Muscle of arm (tissue), 12 donors: ENCODE results near the gene CERK. TPM values are rescaled to one million over a fixed set of nuclear protein-coding genes. Genes with fewer than 3 reads are reported as not detected.
"Not testable (repeated sequence)": the region's sequence is repeated elsewhere in the genome, so short reads cannot be mapped to it uniquely, and the experiment has no call there.

ENCODE experiments used
- DNase-seq: peaks from one replicate; pipeline ENCODE4 v3.0.0-alpha.2; 2013
- polyA plus RNA-seq, 12 donors: library from polyadenylated mRNA; unstranded; fragments of 120-200 nt; gene quantifications; one replicate each; pipeline ENCODE4 v1.2.1, GENCODE V29; 2013; ENCODE audit not compliant: insufficient read length in 12 of 12

Gene CERK
- polyA plus RNA-seq, 12 donors: 18.1 to 33.1 (median 22.2) TPM; not detected in 1

DNA sequence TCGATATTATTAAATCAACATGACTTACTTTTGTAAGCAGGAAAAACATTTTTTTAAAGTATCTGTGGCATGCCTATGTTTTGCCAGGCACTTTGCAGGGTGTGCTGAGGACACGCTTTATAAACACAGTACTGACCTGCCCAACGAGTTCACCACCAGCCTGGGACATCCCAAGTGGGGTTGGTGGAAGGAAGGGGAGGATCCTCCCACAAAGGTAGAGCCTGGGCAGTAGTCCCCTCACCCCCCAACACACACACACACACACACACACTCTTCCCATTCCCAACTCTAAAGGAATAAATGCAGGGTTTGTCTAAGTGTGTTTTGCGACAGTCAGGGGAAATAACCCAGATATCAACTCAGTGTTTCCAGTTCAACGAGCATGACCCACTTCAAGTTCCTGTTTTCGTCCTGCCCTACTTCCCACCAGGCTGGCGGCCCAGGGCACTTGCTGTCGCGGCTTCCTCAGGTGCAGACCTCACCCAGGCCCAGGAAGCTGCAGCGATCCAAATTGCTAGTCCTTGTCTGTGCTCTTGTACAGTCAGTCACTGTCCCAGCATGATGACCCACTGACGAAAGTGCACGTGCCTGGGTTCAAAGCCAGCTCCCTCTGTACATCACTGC lies 3.1 kb downstream of the CERK start:
- DNase-seq: no peak

DNA sequence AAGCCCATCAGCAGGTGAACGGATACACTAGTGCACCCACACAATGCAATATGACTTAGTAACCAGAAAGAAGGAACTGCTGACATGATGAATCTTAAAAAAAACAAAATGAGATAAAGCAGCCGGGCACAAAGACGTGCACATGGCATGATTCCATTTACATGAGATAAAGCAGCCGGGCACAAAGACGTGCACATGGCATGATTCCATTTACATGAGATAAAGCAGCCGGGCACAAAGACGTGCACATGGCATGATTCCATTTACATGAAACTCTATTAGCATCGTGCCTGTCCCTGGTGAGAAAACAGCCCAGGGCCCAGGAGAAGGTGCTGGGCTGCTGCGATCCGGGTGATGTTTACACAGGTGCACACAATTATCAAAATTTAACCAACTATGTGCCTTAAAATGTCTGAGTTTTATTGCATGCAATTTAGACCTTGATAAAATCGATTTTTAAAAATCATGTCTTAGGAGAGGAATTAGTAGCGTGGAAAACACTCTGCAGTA lies 3.8 kb downstream of the CERK start:
- DNase-seq: not testable (repeated sequence)

DNA sequence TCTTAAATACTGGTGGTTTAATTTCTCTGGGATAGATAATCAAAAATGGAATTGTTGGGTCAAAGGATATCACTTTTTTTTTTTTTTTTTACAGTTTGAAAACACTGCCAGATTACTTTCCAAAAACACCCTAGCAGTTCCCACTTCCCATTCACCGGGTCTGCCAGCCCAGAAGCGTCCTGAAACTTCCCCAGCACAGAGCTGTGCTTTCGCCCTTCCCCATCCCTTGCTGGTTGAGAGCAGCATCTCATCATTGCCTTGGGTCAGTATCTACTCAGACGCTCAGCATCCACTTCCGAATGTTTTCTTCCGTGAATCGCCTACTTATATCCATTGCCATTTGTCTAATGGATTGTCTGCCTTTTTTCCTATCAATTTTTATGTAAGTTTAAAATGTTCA lies 5.5 kb downstream of the CERK start:
- no peak for DNase-seq

DNA sequence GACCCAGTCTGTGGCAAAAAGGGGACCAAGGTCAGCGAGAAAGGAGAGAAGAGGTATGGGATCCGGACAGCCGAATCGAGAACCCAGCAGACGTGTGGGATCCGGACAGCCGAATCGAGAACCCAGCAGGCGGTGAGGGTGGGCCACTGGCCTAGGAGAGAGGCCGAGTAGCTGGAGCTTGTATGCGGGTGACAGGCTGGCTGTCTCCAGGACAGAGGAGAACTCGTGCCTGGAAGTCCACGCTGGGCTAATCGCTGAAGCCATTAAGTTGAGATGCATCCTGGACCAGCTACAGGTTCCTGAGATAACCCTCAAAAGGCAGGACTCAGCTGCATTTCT lies 6.0 kb downstream of the CERK start:
- no peak for DNase-seq

DNA sequence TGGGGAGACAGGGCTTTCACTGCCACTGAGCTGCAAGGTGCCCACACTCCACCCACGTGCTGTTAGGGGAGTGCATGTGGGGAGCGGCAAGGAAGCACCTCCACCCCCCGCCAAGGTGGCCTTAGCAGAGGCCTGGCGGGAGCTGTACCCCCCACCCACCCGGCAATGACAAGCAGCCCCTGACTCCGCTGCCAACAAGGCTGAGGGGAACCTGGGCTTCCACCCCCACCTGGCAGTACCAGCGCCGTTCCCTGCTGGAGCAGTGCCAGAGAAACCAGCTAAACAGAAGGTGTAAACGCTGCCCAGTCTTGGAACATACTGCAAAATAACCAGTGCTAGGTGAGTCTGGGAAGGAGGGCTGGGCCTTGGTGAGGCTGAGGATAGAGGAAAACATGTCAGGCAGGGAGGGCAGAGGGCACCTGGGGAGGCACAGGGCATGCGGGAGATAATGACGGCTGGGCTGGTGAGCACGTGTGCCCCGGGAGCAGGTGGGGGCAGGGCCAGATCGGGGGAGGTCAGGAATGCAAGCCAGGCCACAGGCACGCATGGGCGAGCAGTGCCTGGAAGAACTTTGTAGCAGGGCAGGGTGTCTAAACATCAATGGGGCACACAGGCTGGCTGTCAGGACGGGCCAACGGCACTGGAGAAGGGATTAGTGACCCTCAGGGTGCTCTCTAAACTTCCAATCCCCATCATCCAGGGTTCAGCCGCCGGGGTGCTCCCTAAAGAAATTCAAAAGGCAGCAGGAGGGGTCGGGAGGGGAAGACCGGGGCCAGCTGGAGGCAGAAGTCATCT lies 6.6 kb downstream of the CERK start:
- DNase-seq: no peak

DNA sequence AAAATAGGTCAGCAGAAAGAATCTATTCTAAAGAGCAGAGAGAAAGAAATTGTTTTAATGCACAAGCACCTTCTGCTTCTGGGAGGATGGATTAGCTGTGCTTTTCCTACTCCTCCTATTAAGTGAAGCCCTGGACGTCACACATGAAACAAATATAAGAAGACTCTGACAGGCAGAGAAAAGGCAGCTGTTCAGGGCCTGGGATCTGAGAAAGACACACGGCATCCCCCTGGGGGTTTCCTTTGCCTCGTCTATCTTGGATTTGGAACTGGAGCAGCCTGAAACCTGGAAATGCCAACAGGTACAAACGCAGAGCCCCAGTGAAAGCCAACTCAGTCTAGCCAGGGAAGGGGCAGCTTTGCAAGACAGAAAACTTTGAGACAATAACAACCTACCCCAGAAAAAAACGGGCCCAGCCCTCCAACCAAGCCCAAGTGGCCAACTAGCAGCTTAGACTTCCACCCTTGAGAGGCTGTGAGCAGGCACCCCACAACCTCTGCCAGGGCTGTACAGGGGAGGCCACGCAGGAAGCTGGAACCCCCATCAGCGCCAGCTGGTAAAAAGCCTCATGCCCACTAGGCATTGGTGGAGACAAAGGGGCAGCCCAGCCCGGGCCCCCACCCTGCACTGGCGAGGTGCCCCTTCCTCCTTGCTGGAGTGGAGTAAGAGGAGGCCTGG lies 7.3 kb downstream of the CERK start:
- no peak for DNase-seq

DNA sequence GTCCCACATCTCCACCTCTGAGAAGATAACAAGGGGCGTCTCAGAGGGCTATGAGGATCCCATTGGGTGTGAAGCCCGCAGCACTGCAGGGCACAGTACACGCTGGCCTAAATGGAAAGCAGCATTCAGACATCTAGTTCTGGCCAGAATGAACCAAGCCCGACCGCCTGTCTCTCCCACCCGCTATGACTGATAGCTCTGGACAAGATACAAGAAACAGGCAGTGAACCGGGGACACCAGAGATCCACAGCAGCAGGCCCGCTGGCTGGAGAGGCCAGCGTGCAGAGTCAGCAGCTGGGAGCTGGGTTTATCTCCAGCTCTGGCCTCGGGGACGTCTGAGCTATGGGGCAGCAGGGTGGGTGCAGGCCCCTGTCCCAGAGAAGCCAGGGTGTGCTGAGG lies 9.6 kb downstream of the CERK start:
- DNase-seq: no peak

DNA sequence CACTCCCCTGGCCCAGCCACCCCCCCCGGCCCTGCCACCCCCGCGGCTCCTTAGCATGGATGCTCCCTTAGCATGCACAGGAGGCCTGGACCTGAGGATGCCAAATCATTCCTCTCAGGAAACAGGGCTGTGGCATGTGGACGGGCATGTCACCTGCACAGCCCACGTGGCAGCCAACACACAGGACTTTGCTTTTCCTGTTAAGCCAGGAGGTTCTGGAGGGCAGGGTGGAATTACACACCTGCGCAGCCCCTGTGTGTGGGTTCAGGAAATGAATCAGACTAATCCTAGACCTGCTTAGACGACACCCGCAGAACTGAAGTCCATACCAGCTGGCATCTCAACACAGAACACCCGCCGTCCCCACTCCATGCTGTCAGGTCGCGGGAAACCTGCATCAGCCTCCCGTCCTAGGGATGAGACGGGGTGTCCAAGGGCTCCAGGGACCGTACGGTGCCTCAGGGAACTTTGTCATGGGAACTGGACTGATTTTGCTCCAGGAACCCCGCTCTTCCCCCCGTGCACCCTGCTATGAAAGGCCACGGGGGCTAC lies 10.2 kb downstream of the CERK start:
- DNase-seq: no peak

DNA sequence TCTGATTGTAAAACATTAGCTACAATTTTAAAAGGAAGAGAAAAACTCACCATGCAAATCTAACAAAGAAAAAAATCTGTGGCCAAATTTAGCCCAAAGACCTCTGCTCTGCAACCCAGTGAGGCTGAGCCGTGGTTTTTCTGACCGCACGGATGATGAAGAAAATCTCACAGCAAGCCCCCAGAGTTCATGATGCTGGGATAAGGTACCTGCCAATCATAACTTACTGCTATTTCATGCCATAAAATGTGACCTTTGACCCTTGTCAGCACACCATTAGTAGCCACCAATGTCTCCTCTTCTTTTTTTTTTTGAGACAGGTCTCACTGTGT lies 11.1 kb downstream of the CERK start:
- DNase-seq: no peak

DNA sequence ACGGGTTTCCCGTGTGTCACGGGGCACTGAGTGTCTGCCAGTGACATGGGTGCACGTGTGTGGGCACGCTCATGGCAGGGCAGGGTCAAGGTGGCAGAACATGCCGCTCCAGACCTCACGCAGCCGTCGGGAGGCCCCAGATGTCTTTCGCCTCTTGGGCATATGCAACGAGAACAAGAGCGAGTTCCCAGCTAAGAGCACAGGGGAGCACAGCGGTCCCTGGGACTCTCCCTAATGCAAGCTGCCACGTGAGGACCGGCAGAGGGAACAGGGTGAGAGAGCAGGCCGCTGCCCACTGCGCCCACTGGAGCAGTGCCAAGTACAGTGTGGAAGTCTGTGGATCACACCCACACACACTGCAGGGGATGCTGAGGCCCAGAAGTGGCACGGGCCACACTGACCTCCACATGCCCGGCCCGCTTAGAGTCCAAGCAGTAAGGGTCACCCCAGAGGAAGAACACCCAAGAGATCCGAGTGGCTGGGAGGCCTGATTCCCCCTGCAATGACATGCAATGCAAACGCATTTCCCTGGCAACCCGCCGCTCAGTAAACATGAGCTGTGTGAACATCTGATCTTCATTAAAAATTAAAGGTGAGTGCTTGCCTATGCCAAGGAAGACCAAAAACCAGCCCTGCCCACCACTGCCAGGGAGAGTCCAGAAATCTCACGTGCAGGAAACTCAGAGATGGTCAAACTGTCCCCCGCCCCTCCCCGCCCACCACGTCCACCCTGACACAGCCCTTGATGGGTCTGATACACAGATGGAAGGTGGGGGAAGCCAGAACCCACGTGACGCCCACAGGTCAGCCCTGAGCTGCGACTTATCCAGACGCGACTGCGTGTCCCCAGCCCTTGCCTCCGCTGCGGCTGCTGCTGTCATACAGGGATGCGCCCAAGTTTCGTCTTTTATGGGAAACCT lies 11.7 kb downstream of the CERK start:
- no peak for DNase-seq

DNA sequence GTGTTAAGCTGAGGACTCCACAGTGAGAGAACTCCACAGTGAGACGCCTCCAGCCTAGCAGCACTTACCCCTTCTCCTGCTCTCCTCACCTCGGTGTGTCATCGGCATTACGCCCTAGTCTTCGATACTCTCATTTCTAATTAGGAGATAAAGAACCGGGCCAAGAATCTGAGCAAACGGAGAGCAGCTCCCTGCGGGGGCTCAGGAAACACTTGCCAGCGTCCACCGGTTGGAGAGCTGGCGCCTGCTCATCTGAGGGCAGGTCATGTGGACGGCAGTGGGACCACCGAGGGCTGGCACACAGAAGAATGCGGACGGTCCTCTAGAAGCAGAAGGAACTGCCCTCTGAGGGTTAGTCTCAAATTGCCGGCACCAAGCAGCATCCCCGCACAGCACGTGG lies 13.0 kb downstream of the CERK start:
- DNase-seq: no peak

DNA sequence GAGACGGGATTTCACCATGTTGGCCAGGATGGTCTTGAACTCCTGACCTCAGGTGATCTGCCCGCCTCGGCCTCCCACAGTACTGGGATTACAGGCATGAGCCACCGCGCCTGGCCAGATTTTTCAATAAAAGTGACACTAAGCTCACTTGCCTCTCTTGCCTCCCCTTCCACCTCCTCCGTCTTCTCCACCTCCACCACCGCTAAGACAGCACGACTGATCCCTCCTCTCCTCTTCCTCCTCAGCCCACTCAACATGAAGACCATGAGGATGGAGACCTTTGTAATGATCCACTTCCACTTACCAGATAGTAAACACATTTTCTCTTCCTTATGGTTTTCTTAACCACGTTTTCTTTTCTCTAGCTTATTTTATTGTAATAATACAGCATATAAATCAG lies 14.2 kb downstream of the CERK start:
- DNase-seq: no peak

DNA sequence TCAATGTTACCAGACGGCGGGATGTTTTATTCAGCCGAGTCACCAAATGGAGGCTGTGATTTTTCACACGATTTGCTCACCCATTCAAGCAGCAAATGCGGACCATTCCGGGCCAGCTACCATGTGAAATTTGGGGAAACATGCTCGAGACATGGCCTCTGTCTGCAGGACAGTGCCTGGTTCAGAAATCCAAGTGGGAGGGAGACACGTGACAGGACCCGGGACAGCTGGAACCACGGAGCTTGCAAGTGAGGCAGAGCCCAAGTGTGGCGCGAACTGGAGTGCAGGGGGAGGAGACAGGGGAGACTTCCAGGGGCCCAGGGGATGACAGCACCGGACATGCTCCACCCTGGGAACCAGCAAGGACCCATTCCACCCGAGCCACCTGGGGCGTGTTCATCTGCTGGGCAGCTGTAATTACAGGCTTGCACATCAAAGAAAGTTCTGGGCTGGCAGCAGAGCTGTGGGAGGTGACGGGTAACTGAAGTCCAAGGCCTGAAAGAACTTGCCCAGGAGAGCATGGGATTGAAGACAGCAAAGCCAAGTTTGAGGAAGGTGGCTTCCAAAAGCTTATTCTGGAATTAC lies 16.5 kb downstream of the CERK start:
- no peak for DNase-seq

DNA sequence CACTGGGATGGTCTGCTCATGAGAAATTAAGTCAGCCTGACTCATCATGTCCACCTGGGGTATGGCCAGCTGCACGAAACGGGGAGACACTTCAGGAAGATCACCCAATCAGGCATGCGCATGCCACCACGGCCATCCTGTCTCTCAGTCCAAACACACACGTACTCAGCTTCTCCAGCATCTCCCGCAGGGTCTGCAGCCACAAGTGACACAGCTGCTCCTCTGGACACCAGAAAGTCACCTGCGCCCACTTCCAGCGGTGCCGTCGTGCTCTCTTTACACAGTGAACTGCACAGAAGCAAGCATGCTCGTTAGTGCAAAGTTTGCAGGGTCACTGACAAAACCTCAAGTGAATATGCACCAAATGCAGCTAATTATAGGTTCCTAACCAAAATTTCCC lies 18.1 kb downstream of the CERK start:
- no peak for DNase-seq

DNA sequence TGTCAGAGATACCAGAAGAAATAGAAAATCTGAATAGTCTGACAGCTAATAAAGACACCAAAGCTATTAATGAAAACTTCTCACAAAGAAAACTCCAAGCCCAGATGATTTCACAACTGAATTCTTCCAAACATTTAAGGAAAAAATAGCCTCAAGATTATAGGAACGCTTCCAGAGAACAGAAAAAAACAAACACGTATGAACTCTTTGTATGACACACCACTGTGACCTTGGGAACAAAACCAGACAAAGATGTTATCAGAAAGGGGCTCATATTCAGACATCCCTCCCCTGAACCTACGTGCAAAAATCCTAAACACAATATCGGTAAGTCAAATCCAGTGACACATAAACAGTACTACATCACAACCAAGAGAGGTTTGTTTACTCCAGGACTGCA lies 23.5 kb downstream of the CERK start:
- no peak for DNase-seq

DNA sequence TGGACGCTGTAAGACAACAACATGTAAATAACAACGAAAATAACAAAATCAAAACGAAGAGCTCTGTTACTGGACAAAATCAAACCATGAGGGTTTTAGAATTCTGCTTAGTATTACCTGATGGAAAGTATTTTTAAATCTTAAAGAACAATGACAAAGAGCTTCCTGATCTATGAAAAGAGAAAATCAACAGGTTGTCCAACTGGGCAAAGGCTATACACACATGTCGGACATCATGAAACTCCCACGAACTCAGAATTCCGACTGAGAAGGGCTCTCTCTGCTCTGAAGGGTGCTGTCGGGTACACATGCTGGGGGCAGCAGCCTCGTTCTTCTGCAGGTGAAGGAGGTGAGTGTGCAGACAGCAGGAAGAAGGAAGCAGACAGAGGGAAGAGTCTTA lies 25.8 kb downstream of the CERK start:
- DNase-seq: no peak

DNA sequence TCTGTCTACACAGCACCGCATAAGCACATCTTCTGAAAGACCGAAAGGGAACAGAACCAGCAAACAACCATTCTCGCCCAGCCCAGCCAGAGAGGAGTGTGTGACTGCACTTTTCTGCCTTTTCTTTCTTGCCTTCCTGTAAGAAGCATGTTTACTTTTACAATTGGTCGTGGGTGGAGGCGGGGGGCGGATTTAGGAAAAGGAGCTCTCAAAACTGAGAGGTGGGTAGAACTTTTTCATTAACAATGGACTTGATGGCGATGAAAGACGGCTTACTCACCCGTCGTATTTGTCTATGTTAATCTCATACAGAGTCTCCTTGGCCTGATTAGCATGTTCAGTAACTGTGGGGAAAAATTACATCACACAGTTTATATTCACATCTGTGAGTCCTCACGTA lies 27.2 kb downstream of the CERK start:
- DNase-seq: no peak

DNA sequence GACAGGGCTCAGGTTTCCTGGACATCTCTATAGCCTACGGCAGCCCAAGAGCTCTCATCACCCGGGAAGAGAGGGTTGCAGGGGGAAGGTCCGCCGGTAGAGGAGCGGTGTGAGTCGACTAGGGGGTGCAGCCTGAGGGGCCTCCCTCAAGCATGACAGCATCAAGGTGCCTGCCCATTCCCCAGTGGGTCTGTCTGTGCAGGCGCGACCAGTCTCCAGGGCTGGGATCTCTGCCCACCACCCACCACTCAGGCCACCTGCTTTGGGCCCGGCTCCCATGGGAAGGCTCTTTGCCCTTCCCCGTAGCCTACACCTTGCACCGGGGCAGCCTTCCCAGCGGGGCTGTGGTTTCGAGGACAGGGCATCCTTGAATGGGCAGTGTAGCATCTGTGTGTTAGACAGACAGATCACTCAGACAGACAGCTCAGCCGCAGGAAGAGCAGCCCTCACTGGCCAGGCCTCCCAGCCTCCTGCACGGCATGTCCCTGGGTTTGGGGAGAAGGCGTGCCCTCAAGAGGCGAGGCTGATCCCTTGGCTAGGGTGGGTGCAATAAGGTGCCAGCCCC lies 29.2 kb downstream of the CERK start:
- no peak for DNase-seq

DNA sequence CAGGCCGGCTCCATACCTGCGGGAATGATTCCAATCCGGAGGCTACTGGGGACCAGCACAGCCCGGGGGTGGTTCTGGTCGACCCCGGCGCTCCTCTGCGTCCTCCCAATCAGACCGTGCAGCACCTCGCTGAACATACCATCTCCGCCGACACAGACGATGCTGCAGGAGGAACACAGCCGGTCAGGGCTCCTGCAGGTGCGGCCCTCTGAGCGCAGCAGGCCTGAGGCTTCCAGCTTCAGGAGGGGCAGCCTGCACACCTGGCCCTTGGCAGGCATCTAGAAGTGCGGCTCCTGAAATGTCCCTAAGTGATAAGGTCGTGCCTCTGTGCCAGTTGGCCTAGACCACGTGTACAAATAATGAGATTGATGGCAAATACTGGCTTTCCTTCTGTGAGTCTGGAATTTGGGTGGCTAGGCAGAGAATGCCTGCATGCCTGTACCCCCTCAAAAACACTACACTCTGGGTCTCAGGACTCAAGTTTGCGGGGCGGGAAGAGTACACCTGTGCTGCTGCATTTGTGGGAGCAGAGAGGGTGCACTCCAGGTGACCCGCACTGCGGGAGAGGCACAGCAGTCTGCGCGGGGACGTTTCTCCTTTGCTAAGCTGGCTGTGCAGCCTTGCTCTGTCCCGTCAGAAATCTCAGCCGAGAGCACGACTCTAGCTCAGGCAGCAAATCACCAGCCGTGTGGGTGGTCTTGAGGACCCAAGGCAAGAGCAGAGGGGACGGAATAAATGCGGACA lies 30.1 kb downstream of the CERK start:
- DNase-seq: no peak

DNA sequence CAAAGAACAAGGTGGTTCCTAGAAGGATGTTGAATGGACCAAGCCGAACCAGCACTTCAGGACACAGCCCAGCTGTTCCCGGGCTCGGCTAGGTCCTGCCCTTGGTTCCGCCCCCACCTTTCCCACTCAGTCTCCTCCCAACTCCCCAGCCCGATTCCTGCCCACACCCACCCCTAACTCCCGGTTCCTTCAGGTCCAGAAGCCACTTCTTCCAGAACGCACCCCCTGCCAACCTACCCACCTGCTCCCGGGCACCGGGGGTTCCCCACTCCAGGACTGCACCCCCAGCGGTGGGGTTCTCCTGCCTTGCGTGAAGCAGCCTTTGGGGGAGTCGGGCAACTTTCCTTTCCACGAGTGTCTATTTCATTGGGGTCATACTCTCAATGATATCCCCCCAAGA lies 30.7 kb downstream of the CERK start:
- no peak for DNase-seq
